ENCODE measurements around the gene ITGAD.
A peak's percentile ranks its signal among the peaks of the same experiment; 100 is the strongest.

The ITGAD gene

DNA sequence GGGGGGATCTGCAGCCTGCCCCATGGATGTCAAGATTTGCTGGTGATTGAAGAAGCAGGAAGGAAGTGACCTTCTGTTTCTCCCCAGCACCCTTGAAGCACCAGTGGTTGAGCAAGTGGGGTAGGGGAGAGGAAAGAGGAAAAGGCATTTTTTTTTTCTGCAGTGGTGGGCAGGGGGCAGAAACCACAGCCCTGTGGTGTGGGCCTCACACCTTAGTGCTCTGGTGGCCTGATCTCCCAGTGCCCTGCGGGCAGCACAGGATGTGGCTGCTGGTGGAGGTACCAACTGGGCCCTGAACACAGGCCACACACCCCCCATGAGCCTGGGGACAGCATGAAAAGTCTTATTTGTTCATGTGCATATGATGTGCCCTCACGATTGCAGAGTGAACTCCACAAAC lies 7.1 kb downstream of the ITGAD start:
- H2BK15ac ChIP-seq (ENCODE audit: low read length), result no peak overlapping the region
- no peak overlapping the region for H3K4me3 ChIP-seq (ENCODE audit: low read length in 2 of 2)
- H3K27ac ChIP-seq (replicated peaks; ENCODE audit: low read length), result no peak overlapping the region
- H3K23ac ChIP-seq (ENCODE audit: low read depth, low read length, poor library complexity), result no peak overlapping the region
- no peak overlapping the region for H3K9ac ChIP-seq (ENCODE audit: low read depth, low read length, poor library complexity)
- H3K27me3 ChIP-seq (ENCODE audit: control insufficient read depth in 3 of 3, insufficient read depth in 3 of 3, low read depth in 1 of 3, low read length in 3 of 3), result no peaks in the 10 kb centered on the region
- WGBS, 2 donors (ENCODE audit: extremely low coverage in 2 of 2, insufficient read length in 2 of 2, insufficient replicate concordance in 1 of 2), result no CpG with 5 or more reads among the region's 2 CpGs
- H3K36me3 ChIP-seq (replicated peaks in 1 of 2; ENCODE audit: control insufficient read depth in 2 of 2, insufficient read depth in 2 of 2, low read length in 2 of 2), result no peaks in the 10 kb centered on the region
- no peak overlapping the region for H2BK5ac ChIP-seq (ENCODE audit: low read length)
- no peak overlapping the region for H3K18ac ChIP-seq (ENCODE audit: low read length)
- no peaks in the 10 kb centered on the region for H3K79me1 ChIP-seq (ENCODE audit: low read depth, low read length)
- H2BK12ac ChIP-seq (ENCODE audit: low read length), result no peak overlapping the region
- H2AK5ac ChIP-seq (ENCODE audit: low read depth, low read length), result no peak overlapping the region
- no peak overlapping the region for H3K14ac ChIP-seq (ENCODE audit: low read length)
- no peak overlapping the region for H4K8ac ChIP-seq (ENCODE audit: low read depth, low read length)
- H2AFZ ChIP-seq (ENCODE audit: low read length), result no peak overlapping the region
- H3K4ac ChIP-seq (ENCODE audit: low read length), result no peak overlapping the region
- no peak overlapping the region for H4K91ac ChIP-seq (ENCODE audit: low read depth, low read length, poor library complexity)
- H3K9me3 ChIP-seq (replicated peaks in 1 of 2; ENCODE audit: control insufficient read depth in 2 of 2, insufficient read depth in 1 of 2, low read depth in 1 of 2, low read length in 2 of 2), result peaks cover 0 to 5% of the 10 kb centered on the region in 2 donors
- no peaks in the 10 kb centered on the region for H3K4me1 ChIP-seq (ENCODE audit: control insufficient read depth in 2 of 2, insufficient read depth in 1 of 2, low read depth in 1 of 2, low read length in 2 of 2)
- H3K4me2 ChIP-seq (ENCODE audit: insufficient read depth, low read length, poor library complexity, severe bottlenecking), result no peak overlapping the region
- no peak for DNase-seq (ENCODE audit: low spot score)
- H2BK120ac ChIP-seq (ENCODE audit: low read depth, low read length), result no peak overlapping the region

DNA sequence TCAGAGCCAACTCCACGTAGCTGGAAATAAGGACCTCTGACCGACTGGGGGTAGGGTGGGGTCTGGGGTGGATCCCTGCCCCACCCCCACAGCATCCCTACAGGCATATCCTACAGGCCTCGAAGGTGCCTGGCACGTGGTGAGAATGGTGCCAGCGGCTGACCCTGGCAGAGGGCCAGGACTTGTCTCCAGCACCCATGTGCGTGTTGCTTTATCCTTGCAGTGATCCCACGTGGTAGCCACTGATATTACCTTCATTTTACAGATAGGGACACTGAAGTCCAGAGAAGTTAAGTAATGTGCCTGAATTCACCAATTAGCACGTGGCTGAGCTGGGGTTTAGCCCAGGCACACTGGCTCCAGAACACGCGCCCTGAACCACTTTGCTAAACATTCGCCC lies 8.3 kb downstream of the ITGAD start:
- H3K23ac ChIP-seq (ENCODE audit: low read depth, low read length, poor library complexity), result no peak overlapping the region
- H2AFZ ChIP-seq (ENCODE audit: low read length), result no peak overlapping the region
- H3K9me3 ChIP-seq (replicated peaks in 1 of 2; ENCODE audit: control insufficient read depth in 2 of 2, insufficient read depth in 1 of 2, low read depth in 1 of 2, low read length in 2 of 2), result peaks cover 0 to 5% of the 10 kb centered on the region in 2 donors
- no peak overlapping the region for H3K27ac ChIP-seq (replicated peaks; ENCODE audit: low read length)
- no peak overlapping the region for H3K4ac ChIP-seq (ENCODE audit: low read length)
- no peaks in the 10 kb centered on the region for H3K27me3 ChIP-seq (ENCODE audit: control insufficient read depth in 3 of 3, insufficient read depth in 3 of 3, low read depth in 1 of 3, low read length in 3 of 3)
- H3K14ac ChIP-seq (ENCODE audit: low read length), result no peak overlapping the region
- H2BK5ac ChIP-seq (ENCODE audit: low read length), result no peak overlapping the region
- no peak overlapping the region for H4K91ac ChIP-seq (ENCODE audit: low read depth, low read length, poor library complexity)
- no peak overlapping the region for H3K9ac ChIP-seq (ENCODE audit: low read depth, low read length, poor library complexity)
- H2BK12ac ChIP-seq (ENCODE audit: low read length), result no peak overlapping the region
- H3K36me3 ChIP-seq (replicated peaks in 1 of 2; ENCODE audit: control insufficient read depth in 2 of 2, insufficient read depth in 2 of 2, low read length in 2 of 2), result no peaks in the 10 kb centered on the region
- no peak overlapping the region for H2AK5ac ChIP-seq (ENCODE audit: low read depth, low read length)
- no peaks in the 10 kb centered on the region for H3K79me1 ChIP-seq (ENCODE audit: low read depth, low read length)
- no CpG with 5 or more reads among the region's 11 CpGs for WGBS, 2 donors (ENCODE audit: extremely low coverage in 2 of 2, insufficient read length in 2 of 2, insufficient replicate concordance in 1 of 2)
- H3K4me3 ChIP-seq (ENCODE audit: low read length in 2 of 2), result no peak overlapping the region
- H3K4me2 ChIP-seq (ENCODE audit: insufficient read depth, low read length, poor library complexity, severe bottlenecking), result no peak overlapping the region
- no peaks in the 10 kb centered on the region for H3K4me1 ChIP-seq (ENCODE audit: control insufficient read depth in 2 of 2, insufficient read depth in 1 of 2, low read depth in 1 of 2, low read length in 2 of 2)
- no peak overlapping the region for H4K8ac ChIP-seq (ENCODE audit: low read depth, low read length)
- H3K18ac ChIP-seq (ENCODE audit: low read length), result no peak overlapping the region
- H2BK15ac ChIP-seq (ENCODE audit: low read length), result no peak overlapping the region
- no peak for DNase-seq (ENCODE audit: low spot score)
- H2BK120ac ChIP-seq (ENCODE audit: low read depth, low read length), result no peak overlapping the region

DNA sequence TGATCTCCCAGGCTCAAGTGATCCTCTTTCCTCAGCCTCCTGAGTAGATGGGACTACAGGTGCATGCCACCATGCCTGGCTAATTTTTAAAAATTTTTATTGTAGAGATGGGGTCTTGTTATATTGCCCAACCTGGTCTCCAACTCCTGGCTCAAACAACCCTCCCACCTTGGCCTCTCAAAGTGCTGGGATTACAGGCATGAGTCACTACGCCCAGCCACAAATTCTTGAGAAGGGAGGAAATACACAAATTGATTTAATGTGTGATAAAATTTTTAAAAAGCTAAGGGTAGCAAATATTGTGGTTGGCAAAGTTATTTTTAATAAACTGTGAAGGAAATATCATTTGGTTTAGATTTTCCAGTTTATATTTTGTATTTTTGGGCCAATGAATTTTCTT lies 9.6 kb downstream of the ITGAD start:
- Histone ChIP-seq H3K18ac (ENCODE audit: low read length) (no peak overlapping the region), H3K4ac (ENCODE audit: low read length) (no peak overlapping the region), H2BK15ac (ENCODE audit: low read length) (no peak overlapping the region), H3K23ac (ENCODE audit: low read depth, low read length, poor library complexity) (no peak overlapping the region), H3K14ac (ENCODE audit: low read length) (no peak overlapping the region), H4K91ac (ENCODE audit: low read depth, low read length, poor library complexity) (no peak overlapping the region), H3K4me1 (ENCODE audit: control insufficient read depth in 2 of 2, insufficient read depth in 1 of 2, low read depth in 1 of 2, low read length in 2 of 2) (no peaks in the 10 kb centered on the region), H3K4me3 (ENCODE audit: low read length in 2 of 2) (no peak overlapping the region), H2BK5ac (ENCODE audit: low read length) (no peak overlapping the region), H3K27me3 (ENCODE audit: control insufficient read depth in 3 of 3, insufficient read depth in 3 of 3, low read depth in 1 of 3, low read length in 3 of 3) (no peaks in the 10 kb centered on the region), H2BK120ac (ENCODE audit: low read depth, low read length) (no peak overlapping the region), H3K4me2 (ENCODE audit: insufficient read depth, low read length, poor library complexity, severe bottlenecking) (no peak overlapping the region), H2AFZ (ENCODE audit: low read length) (no peak overlapping the region), H3K79me1 (ENCODE audit: low read depth, low read length) (no peaks in the 10 kb centered on the region), H4K8ac (ENCODE audit: low read depth, low read length) (no peak overlapping the region), H3K27ac (replicated peaks; ENCODE audit: low read length) (no peak overlapping the region), H2BK12ac (ENCODE audit: low read length) (no peak overlapping the region), H3K36me3 (replicated peaks in 1 of 2; ENCODE audit: control insufficient read depth in 2 of 2, insufficient read depth in 2 of 2, low read length in 2 of 2) (no peaks in the 10 kb centered on the region), H2AK5ac (ENCODE audit: low read depth, low read length) (no peak overlapping the region), H3K9me3 (replicated peaks in 1 of 2; ENCODE audit: control insufficient read depth in 2 of 2, insufficient read depth in 1 of 2, low read depth in 1 of 2, low read length in 2 of 2) (peaks cover 0 to 5% of the 10 kb centered on the region in 2 donors), H3K9ac (ENCODE audit: low read depth, low read length, poor library complexity) (no peak overlapping the region)
- WGBS, 2 donors (ENCODE audit: extremely low coverage in 2 of 2, insufficient read length in 2 of 2, insufficient replicate concordance in 1 of 2), result no CpG with 5 or more reads among the region's 1 CpG
- DNase-seq (ENCODE audit: low spot score), result no peak

DNA sequence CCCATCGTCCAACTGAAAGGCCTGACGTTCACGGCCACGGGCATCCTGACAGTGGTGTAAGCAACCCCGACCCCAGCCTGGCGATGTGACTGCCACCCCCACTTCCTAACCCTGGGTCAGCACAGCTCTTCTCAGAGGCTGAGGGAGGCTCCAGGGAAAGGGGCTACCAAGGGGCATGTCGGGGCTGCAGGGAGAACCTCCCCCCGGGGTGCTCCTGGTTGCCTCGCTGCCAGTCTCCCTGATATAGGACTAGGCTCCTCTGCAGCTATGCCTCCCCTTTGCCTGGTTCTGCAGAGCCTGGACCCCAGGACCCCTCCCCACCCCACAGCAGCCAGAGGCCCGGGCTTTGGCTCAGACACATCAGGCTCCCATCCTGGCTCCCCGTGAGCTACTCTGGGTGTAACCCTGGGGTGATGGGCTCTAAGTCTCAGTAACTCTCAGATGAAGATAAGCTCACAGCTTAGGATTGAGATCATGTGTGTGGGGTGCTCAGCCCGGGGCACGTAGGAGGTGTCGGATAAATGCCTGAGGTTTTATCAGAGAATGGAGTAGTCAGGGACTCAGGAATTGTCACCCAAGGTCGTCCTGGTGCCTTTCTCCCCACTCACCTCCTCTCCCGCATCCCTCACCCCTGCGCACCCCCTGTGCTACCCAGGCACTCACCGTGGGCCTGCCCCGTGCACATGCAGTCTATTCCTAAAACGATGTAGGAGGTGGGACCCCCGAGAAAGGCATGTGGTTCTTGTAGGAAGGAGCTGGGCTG lies 10.6 kb downstream of the ITGAD start:
- Histone ChIP-seq H3K79me1 (ENCODE audit: low read depth, low read length) (no peaks in the 10 kb centered on the region), H3K4me1 (ENCODE audit: control insufficient read depth in 2 of 2, insufficient read depth in 1 of 2, low read depth in 1 of 2, low read length in 2 of 2) (no peaks in the 10 kb centered on the region), H3K4me2 (ENCODE audit: insufficient read depth, low read length, poor library complexity, severe bottlenecking) (no peak overlapping the region), H2BK12ac (ENCODE audit: low read length) (no peak overlapping the region), H3K23ac (ENCODE audit: low read depth, low read length, poor library complexity) (no peak overlapping the region), H3K36me3 (replicated peaks in 1 of 2; ENCODE audit: control insufficient read depth in 2 of 2, insufficient read depth in 2 of 2, low read length in 2 of 2) (no peaks in the 10 kb centered on the region), H3K4ac (ENCODE audit: low read length) (no peak overlapping the region), H2BK15ac (ENCODE audit: low read length) (no peak overlapping the region), H3K9me3 (replicated peaks in 1 of 2; ENCODE audit: control insufficient read depth in 2 of 2, insufficient read depth in 1 of 2, low read depth in 1 of 2, low read length in 2 of 2) (peaks cover 0 to 5% of the 10 kb centered on the region in 2 donors), H3K27ac (replicated peaks; ENCODE audit: low read length) (no peak overlapping the region), H3K9ac (ENCODE audit: low read depth, low read length, poor library complexity) (peak overlapping the region; percentile 70), H3K4me3 (ENCODE audit: low read length in 2 of 2) (peak overlapping the region in 1 of 2 donors; percentile 44), H2BK5ac (ENCODE audit: low read length) (peak overlapping the region; percentile 53), H3K14ac (ENCODE audit: low read length) (peak overlapping the region; percentile 82), H2AFZ (ENCODE audit: low read length) (peak overlapping the region; percentile 38), H3K27me3 (ENCODE audit: control insufficient read depth in 3 of 3, insufficient read depth in 3 of 3, low read depth in 1 of 3, low read length in 3 of 3) (no peaks in the 10 kb centered on the region), H2BK120ac (ENCODE audit: low read depth, low read length) (no peak overlapping the region), H4K91ac (ENCODE audit: low read depth, low read length, poor library complexity) (no peak overlapping the region), H4K8ac (ENCODE audit: low read depth, low read length) (no peak overlapping the region), H2AK5ac (ENCODE audit: low read depth, low read length) (peak overlapping the region; percentile 75), H3K18ac (ENCODE audit: low read length) (peak overlapping the region; percentile 71)
- no CpG with 5 or more reads among the region's 21 CpGs for WGBS, 2 donors (ENCODE audit: extremely low coverage in 2 of 2, insufficient read length in 2 of 2, insufficient replicate concordance in 1 of 2)
- no peak for DNase-seq (ENCODE audit: low spot score)

Measured in neuronal stem cell (in vitro differentiated cells).